ENCODE data around the gene IRF4. TPM values are rescaled to one million over a fixed set of nuclear protein-coding genes. Genes with fewer than 3 reads are reported as not detected.

IRF4 gene
- total RNA-seq, 4 donors from 2014 or later = 0.89 to 7.4 (median 3.2) TPM

DNA sequence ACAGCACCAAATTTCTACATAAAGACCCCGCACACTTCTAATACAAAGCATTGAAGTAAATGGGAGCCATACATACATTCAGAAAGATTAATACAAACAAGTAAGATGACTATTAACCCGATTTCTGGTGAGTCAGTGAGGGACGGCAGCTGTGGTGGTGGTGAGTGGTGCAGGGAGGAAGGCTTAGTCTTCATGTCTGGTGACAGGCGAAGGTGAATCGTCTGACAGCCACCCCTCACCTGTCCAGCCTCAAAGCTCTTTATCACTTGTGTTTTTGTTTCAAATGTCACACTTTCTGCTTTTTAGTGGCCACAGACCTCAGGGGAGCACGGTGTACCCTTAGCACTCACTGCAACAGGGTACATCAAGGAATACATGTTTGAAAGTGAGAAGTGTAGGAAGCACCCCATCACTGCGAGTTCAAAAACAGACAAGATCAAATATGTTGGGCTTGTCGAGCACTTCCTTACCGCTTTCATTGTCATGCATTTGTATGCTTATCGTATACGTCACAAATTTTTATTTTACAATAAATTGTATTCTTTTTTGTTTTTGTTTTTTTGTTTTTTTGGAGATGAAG, 63.5 kb downstream of the IRF4 start:
- Histone ChIP-seq H3K4me1 (peaks cover 0 to 8% (median 0%) of the 10 kb centered on the region in 3 donors), H3K4me3 (no peak overlapping the region), H3K27ac (no peak overlapping the region), H3K36me3 (no peaks in the 10 kb centered on the region), H3K27me3 (peaks cover 38% of the 10 kb centered on the region), H3K9me3 (no peaks in the 10 kb centered on the region)
- 73 to 82% methylated on average over 9 to 11 of the region's 11 CpGs for WGBS, 2 donors (ENCODE audit: low coverage in 1 of 2)
- TF ChIP-seq, protein P1, sequence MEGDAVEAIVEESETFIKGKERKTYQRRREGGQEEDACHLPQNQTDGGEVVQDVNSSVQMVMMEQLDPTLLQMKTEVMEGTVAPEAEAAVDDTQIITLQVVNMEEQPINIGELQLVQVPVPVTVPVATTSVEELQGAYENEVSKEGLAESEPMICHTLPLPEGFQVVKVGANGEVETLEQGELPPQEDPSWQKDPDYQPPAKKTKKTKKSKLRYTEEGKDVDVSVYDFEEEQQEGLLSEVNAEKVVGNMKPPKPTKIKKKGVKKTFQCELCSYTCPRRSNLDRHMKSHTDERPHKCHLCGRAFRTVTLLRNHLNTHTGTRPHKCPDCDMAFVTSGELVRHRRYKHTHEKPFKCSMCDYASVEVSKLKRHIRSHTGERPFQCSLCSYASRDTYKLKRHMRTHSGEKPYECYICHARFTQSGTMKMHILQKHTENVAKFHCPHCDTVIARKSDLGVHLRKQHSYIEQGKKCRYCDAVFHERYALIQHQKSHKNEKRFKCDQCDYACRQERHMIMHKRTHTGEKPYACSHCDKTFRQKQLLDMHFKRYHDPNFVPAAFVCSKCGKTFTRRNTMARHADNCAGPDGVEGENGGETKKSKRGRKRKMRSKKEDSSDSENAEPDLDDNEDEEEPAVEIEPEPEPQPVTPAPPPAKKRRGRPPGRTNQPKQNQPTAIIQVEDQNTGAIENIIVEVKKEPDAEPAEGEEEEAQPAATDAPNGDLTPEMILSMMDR (IDR thresholded peaks at IDR 0.05) = no peak
- no peak for TF ChIP-seq POLR2AphosphoS5 (IDR thresholded peaks at IDR 0.05)
- TF ChIP-seq POLR2A (IDR thresholded peaks at IDR 0.05) = no peak
- no peak for TF ChIP-seq EP300 (IDR thresholded peaks at IDR 0.05)
- ATAC-seq = no peak

- TF ChIP-seq POLR2AphosphoS5 (IDR thresholded peaks at IDR 0.05) (no peak), POLR2A (IDR thresholded peaks at IDR 0.05) (no peak), EP300 (IDR thresholded peaks at IDR 0.05) (no peak)
- TF ChIP-seq, protein P1 (IDR thresholded peaks at IDR 0.05) = no peak
- Histone ChIP-seq H3K27ac (no peak overlapping the region), H3K27me3 (peaks cover 33% of the 10 kb centered on the region), H3K4me3 (no peak overlapping the region), H3K4me1 (peaks cover 0 to 8% (median 0%) of the 10 kb centered on the region in 3 donors), H3K36me3 (no peaks in the 10 kb centered on the region), H3K9me3 (no peaks in the 10 kb centered on the region)
- no peak for ATAC-seq
- WGBS, 2 donors (ENCODE audit: low coverage in 1 of 2) = 100% methylated on average over 1 of the region's 8 CpGs; no CpG with 5 or more reads in 1 of the 2 donors
These were observed 64.3 kb downstream of the IRF4 start for GRCh38 chr6:455835-456234.

DNA sequence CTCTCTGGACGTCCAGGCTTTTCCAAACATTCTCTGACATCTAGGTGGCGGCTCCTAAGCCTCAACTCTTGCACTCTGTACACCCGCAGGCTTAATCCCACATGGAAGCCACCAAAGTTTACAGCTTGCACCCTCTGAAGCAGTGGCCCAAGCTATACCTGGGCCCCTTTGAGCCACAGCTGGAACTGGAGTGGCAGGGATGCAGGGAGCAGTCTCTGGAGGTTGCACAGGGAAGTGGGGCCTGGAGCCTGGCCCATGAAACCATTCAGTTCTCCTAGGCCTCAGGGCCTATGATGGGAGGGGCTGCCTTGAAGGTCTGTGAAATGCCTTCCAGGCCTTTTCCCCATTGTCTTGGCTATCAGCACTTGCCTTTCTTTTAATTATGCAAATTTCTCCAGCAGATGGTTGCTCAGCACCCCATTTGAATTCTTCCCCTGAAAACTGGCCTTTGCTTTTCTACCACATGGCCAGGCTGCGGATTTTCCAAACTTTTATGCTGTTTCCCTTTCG, 64.9 kb downstream of the IRF4 start:
- H3K9me3 ChIP-seq = no peaks in the 10 kb centered on the region
- H3K4me3 ChIP-seq = no peak overlapping the region
- TF ChIP-seq POLR2AphosphoS5 (IDR thresholded peaks at IDR 0.05) (no peak), EP300 (IDR thresholded peaks at IDR 0.05) (no peak), POLR2A (IDR thresholded peaks at IDR 0.05) (no peak)
- TF ChIP-seq, protein P1 (IDR thresholded peaks at IDR 0.05) = no peak
- H3K36me3 ChIP-seq = no peaks in the 10 kb centered on the region
- 83 to 96% methylated on average over 2 to 3 of the region's 5 CpGs for WGBS, 2 donors (ENCODE audit: low coverage in 1 of 2)
- no peak overlapping the region for H3K27ac ChIP-seq
- no peak for ATAC-seq
- peaks cover 0 to 8% (median 0%) of the 10 kb centered on the region in 3 donors for H3K4me1 ChIP-seq
- H3K27me3 ChIP-seq = peaks cover 29% of the 10 kb centered on the region

- H3K4me1 ChIP-seq = peaks cover 0 to 8% (median 0%) of the 10 kb centered on the region in 3 donors
- H3K27me3 ChIP-seq = peaks cover 24% of the 10 kb centered on the region
- H3K9me3 ChIP-seq = no peaks in the 10 kb centered on the region
- no peak overlapping the region for H3K4me3 ChIP-seq
- H3K36me3 ChIP-seq = no peaks in the 10 kb centered on the region
- no peak for ATAC-seq
- WGBS, 2 donors (ENCODE audit: low coverage in 1 of 2) = 64 to 66% methylated on average over 3 to 4 of the region's 4 CpGs
- no peak overlapping the region for H3K27ac ChIP-seq
- no peak for TF ChIP-seq POLR2A (IDR thresholded peaks at IDR 0.05)
These were observed 65.3 kb downstream of the IRF4 start for GRCh38 chr6:456887-457286.

Other genes starting within 250 kb of the IRF4 start
- 10 to 100 TPM; 67.0 to 97.3 (median 78.0) TPM for gene DUSP22, start 99.3 kb upstream of the IRF4 start, total RNA-seq